IMR-90 (cell line): ENCODE results near the gene TMX1. TPM values are rescaled to one million over a fixed set of nuclear protein-coding genes. Genes with fewer than 3 reads are reported as not detected.

Experiments
- ATAC-seq: fragments of 200-7000 bp; cut with Tn5 transposase; 2 replicates; pipeline ENCODE4 v1.9.1; 2020; ENCODE audit warnings: low read depth, mild to moderate bottlenecking, moderate library complexity
- BruUV-seq: library from RNA; stranded (reverse); fragments of 400-500 nt; replicated peaks from 2 replicates; lab custom pipeline; 2021; lab: Mats Ljungman, UMichigan
- CTCF ChIA-PET: fragments of 300-600 bp; formaldehyde crosslinking; extraction: SDS; loops from one replicate; lab custom pipeline; 2021; ENCODE audit warnings: antibody characterized with exemption; lab: Yijun Ruan, JAX
- POLR2A ChIA-PET: fragments of 300-600 bp; sonication (Branson Sonifier 250); formaldehyde crosslinking; loops from one replicate; lab custom pipeline; 2022; ENCODE audit warnings: antibody characterized with exemption; ENCODE audit not compliant: unreplicated experiment; lab: Charles Lee
- DNase-seq: peaks from one replicate; pipeline ENCODE4 v3.0.0; 2013
- H2AFZ ChIP-seq: replicated peaks from 2 replicates; pipeline ENCODE3; 2013; ENCODE audit warnings: low read length, mild to moderate bottlenecking; ENCODE audit not compliant: poor library complexity
- H2AK5ac ChIP-seq: 2 replicates; pipeline ENCODE4 v1.6.1; 2013; ENCODE audit warnings: low read depth, low read length, inconsistent platforms
- H2AK9ac ChIP-seq: replicated peaks from 2 replicates; pipeline ENCODE3; 2013; ENCODE audit warnings: mild to moderate bottlenecking, low read depth, low read length, moderate library complexity; ENCODE audit not compliant: poor library complexity
- H2BK120ac ChIP-seq: 2 replicates; pipeline ENCODE4 v1.6.1; 2013; ENCODE audit warnings: low read depth, low read length, inconsistent platforms
- H2BK15ac ChIP-seq: 3 replicates; pipeline ENCODE4 v1.6.1; 2013; ENCODE audit warnings: low read depth, low read length, inconsistent platforms
- H2BK20ac ChIP-seq: 2 replicates; pipeline ENCODE4 v1.6.1; 2013; ENCODE audit warnings: low read depth, mild to moderate bottlenecking, inconsistent platforms, low read length, moderate library complexity
- H2BK5ac ChIP-seq: 2 replicates; pipeline ENCODE4 v1.6.1; 2013; ENCODE audit warnings: mild to moderate bottlenecking, low read depth, low read length, inconsistent platforms; ENCODE audit not compliant: poor library complexity, severe bottlenecking
- H3K14ac ChIP-seq: replicated peaks from 2 replicates; pipeline ENCODE4 v1.6.1; 2013; ENCODE audit warnings: low read depth, low read length, inconsistent platforms
- H3K18ac ChIP-seq: 2 replicates; pipeline ENCODE4 v1.6.1; 2013; ENCODE audit warnings: low read depth, low read length, control low read depth
- H3K23ac ChIP-seq: 2 replicates; pipeline ENCODE4 v1.6.1; 2013; ENCODE audit warnings: low read depth, low read length, inconsistent platforms
- H3K27ac ChIP-seq: 2 replicates; pipeline ENCODE4 v1.5.1; 2013; ENCODE audit warnings: mild to moderate bottlenecking, control low read depth, low read length; ENCODE audit not compliant: insufficient read depth
- H3K27me3 ChIP-seq: 2 replicates; pipeline ENCODE4 v1.6.1; 2013; ENCODE audit warnings: low read length; ENCODE audit not compliant: control insufficient read depth, insufficient read depth
- H3K36me3 ChIP-seq: 2 replicates; pipeline ENCODE4 v1.6.1; 2013; ENCODE audit warnings: low read length, mixed read lengths; ENCODE audit not compliant: control insufficient read depth, insufficient read depth
- H3K4ac ChIP-seq: 2 replicates; pipeline ENCODE4 v1.6.1; 2013; ENCODE audit warnings: low read depth, low read length, inconsistent platforms
- H3K4me1 ChIP-seq: 2 replicates; pipeline ENCODE4 v1.6.1; 2013; ENCODE audit warnings: low read length, mixed read lengths; ENCODE audit not compliant: control insufficient read depth, insufficient read depth
- H3K4me2 ChIP-seq: 2 replicates; pipeline ENCODE4 v1.6.1; 2013; ENCODE audit warnings: low read depth, mild to moderate bottlenecking, control low read depth, low read length, moderate library complexity
- H3K4me3 ChIP-seq: 2 replicates; pipeline ENCODE4 v1.5.1; 2013; ENCODE audit warnings: low read depth, mild to moderate bottlenecking, control low read depth, low read length, moderate library complexity; ENCODE audit not compliant: insufficient read depth
- H3K56ac ChIP-seq: 2 replicates; pipeline ENCODE4 v1.6.1; 2013; ENCODE audit warnings: low read length, inconsistent platforms; ENCODE audit not compliant: insufficient read depth; ENCODE audit errors: extremely low read depth
- H3K79me1 ChIP-seq, 2 experiments: 2 replicates each; pipeline ENCODE4 v1.6.1; 2013; ENCODE audit warnings: low read length in 2 of 2, inconsistent platforms in 1 of 2, low read depth in 1 of 2
- H3K9ac ChIP-seq: 2 replicates; pipeline ENCODE4 v1.6.1; 2013; ENCODE audit warnings: low read depth, low read length, control low read depth
- H3K9me1 ChIP-seq: 2 replicates; pipeline ENCODE4 v1.6.1; 2013; ENCODE audit warnings: low read length, inconsistent platforms; ENCODE audit not compliant: insufficient read depth
- H3K9me3 ChIP-seq: 2 replicates; pipeline ENCODE4 v1.6.1; 2013; ENCODE audit warnings: low read length; ENCODE audit not compliant: control insufficient read depth, insufficient read depth
- H4K20me1 ChIP-seq: 2 replicates; pipeline ENCODE4 v1.6.1; 2013; ENCODE audit warnings: low read length, inconsistent platforms; ENCODE audit not compliant: insufficient read depth
- H4K5ac ChIP-seq: 2 replicates; pipeline ENCODE4 v1.6.1; 2013; ENCODE audit warnings: mild to moderate bottlenecking, low read depth, low read length, control low read depth
- H4K8ac ChIP-seq, 2 experiments: 2 replicates each; pipeline ENCODE4 v1.6.1; 2013; ENCODE audit warnings: low read depth in 2 of 2, low read length in 2 of 2, control low read depth in 1 of 2, inconsistent platforms in 1 of 2
- H4K91ac ChIP-seq: 2 replicates; pipeline ENCODE4 v1.6.1; 2013; ENCODE audit warnings: low read depth, low read length, inconsistent platforms; ENCODE audit not compliant: insufficient read depth
- BHLHE40 ChIP-seq: fragments of 150-350 bp; IDR thresholded peaks from 2 replicates; pipeline ENCODE4 v1.6.1; 2016; ENCODE audit warnings: mild to moderate bottlenecking, low read depth, low read length
- POLR2A ChIP-seq: IDR thresholded peaks from 2 replicates; pipeline ENCODE4 v1.6.1; 2012; ENCODE audit warnings: mild to moderate bottlenecking, low read depth, low read length
- RAD21 ChIP-seq: IDR thresholded peaks from 2 replicates; pipeline ENCODE4 v1.6.1; 2012; ENCODE audit warnings: low read length, improper control_type of control experiment
- SMC3 ChIP-seq: fragments of 150-350 bp; IDR thresholded peaks from 2 replicates; pipeline ENCODE4 v1.6.1; 2016; ENCODE audit warnings: low read depth, mild to moderate bottlenecking, antibody characterized with exemption, low read length, moderate library complexity
- WGBS, 2 experiments: methylation state at CpG; one replicate each; pipeline versions ENCODE4 v1.1.5 to v1.1.7; 2013; ENCODE audit warnings: missing lambda C conversion rate in 2 of 2; ENCODE audit not compliant: insufficient read length in 1 of 2; ENCODE audit errors: extremely low coverage in 2 of 2; 5-methylcytosine and 5-hydroxymethylcytosine counted together
- dilution Hi-C: fragments of 300-500 bp; cut with HindIII; formaldehyde crosslinking; loops from one replicate; pipeline ENCODE4 v1.14.3; 2018; ENCODE audit warnings: low sequenced_read_pairs; ENCODE audit not compliant: unreplicated experiment
- in situ Hi-C: fragments of 300-500 bp; cut with MboI; formaldehyde crosslinking; loops from 3 replicates; pipeline ENCODE4 v1.14.3; 2019; ENCODE audit warnings: low sequenced_read_pairs, inconsistent platforms, mixed read lengths
- intact Hi-C: fragments of 100-400 bp; cut with micrococcal nuclease; formaldehyde crosslinking; loops from 2 replicates; pipeline ENCODE4 v1.10.0; 2022
- polyA plus RNA-seq, 3 experiments: library from polyadenylated mRNA; depleted of rRNA; stranded (reverse); fragments of >200 nt; gene quantifications; 2 replicates each; pipeline ENCODE4 v1.2.3, GENCODE V29; 2012; ENCODE audit warnings: low replicate concordance in 1 of 3
- total RNA-seq: library from RNA; depleted of rRNA; stranded (reverse); fragments of >200 nt; gene quantifications from 2 replicates; pipeline ENCODE4 v1.2.3, GENCODE V29; 2012
- TF ChIP-seq, protein P1 (sequence below): fragments of 150-350 bp; IDR thresholded peaks from 2 replicates; pipeline ENCODE4 v1.6.1; 2016; ENCODE audit warnings: low read depth, mild to moderate bottlenecking, low read length, moderate library complexity, borderline replicate concordance
- TF ChIP-seq, protein P2 (sequence below): conservative IDR thresholded peaks from 2 replicates; pipeline ENCODE4 v1.5.1; 2012; ENCODE audit warnings: mild to moderate bottlenecking, low read depth, low read length, improper control_type of control experiment

Gene TMX1
- total and polyA plus RNA-seq, 2 of the 4 experiments (the other 2 are of a cell fraction): 15.3 to 24.7 TPM

DNA sequence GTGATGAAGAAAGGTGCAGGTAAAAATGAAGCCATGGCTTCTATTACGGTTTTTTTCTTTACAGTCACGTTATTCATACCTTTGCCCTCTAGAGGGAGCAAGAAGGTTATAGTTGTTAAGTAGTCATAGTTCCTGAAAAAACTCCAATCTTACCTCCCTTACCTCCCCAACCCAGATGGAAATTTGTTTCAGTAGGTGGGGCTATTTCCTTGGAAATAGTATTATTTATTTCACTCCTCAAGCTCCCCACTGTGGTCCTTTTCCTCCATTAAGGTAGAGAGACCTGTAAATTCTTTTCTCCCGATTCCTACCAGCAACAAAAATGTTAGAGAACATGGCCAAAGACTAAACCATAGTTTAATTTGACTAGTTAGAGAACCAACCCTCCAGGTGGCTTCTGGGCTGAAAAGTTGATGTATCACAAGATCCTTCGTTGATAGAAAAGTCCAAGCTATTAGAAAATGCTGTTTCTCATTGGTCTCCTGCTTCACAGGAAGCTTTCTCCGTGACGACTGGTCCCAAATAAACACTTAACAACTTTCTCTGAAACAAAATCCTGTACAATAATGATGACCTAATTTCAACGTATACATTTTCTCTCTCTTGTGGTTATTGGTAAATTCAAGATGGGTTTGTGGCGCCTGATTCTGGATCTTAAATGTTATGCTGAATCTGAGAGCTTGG is 43.5 kb downstream of the TMX1 start:
- in situ Hi-C loops: loop anchor here (10.0 kb wide), 1 partner anchor 491 kb away; no protein-coding TSS in a partner anchor
- DNase-seq: peak; percentile 93
- H3K56ac ChIP-seq: no peak overlapping the region; the same call in 1 of the 2 replicates
- peaks cover 0 to 5% of the 10 kb centered on the region in 2 experiments; a peak in 1 of 4 replicates for H3K79me1 ChIP-seq
- no peak overlapping the region for H2AK9ac ChIP-seq
- 0 out of 2 replicates have a peak overlapping the region, but pooled peaks have one; percentile 14 for H3K23ac ChIP-seq
- no peak overlapping the region for H3K27ac ChIP-seq
- TF ChIP-seq, protein P1, sequence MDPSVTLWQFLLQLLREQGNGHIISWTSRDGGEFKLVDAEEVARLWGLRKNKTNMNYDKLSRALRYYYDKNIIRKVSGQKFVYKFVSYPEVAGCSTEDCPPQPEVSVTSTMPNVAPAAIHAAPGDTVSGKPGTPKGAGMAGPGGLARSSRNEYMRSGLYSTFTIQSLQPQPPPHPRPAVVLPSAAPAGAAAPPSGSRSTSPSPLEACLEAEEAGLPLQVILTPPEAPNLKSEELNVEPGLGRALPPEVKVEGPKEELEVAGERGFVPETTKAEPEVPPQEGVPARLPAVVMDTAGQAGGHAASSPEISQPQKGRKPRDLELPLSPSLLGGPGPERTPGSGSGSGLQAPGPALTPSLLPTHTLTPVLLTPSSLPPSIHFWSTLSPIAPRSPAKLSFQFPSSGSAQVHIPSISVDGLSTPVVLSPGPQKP: no peak
- TF ChIP-seq, protein P2, sequence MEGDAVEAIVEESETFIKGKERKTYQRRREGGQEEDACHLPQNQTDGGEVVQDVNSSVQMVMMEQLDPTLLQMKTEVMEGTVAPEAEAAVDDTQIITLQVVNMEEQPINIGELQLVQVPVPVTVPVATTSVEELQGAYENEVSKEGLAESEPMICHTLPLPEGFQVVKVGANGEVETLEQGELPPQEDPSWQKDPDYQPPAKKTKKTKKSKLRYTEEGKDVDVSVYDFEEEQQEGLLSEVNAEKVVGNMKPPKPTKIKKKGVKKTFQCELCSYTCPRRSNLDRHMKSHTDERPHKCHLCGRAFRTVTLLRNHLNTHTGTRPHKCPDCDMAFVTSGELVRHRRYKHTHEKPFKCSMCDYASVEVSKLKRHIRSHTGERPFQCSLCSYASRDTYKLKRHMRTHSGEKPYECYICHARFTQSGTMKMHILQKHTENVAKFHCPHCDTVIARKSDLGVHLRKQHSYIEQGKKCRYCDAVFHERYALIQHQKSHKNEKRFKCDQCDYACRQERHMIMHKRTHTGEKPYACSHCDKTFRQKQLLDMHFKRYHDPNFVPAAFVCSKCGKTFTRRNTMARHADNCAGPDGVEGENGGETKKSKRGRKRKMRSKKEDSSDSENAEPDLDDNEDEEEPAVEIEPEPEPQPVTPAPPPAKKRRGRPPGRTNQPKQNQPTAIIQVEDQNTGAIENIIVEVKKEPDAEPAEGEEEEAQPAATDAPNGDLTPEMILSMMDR: peak; percentile 98
- TF ChIP-seq SMC3: peak; percentile 98
- TF ChIP-seq BHLHE40: no peak
- TF ChIP-seq POLR2A: peak; percentile 43; the same call in 1 of the 2 replicates
- TF ChIP-seq RAD21: peak; percentile 96
- H3K9ac ChIP-seq: no peak overlapping the region
- no peak overlapping the region; the same call in 1 of the 2 replicates for H3K4me2 ChIP-seq
- peak overlapping the region; percentile 83 for H2BK20ac ChIP-seq
- peak overlapping the region; percentile 73; the same call in 1 of the 2 replicates for H4K5ac ChIP-seq
- WGBS, 2 experiments: no CpG with 5 or more reads among the region's 8 CpGs
- peak overlapping the region; percentile 49; the same call in 1 of the 3 replicates for H2BK15ac ChIP-seq
- ChIA-PET CTCF (interaction anchor here (0.5 to 3.2 kb wide), 18 partner anchors 9 to 696 kb away, joined by 3 to 29 read pairs (median 3); no protein-coding TSS in a partner anchor), POLR2A (interaction anchor here (0.6 kb wide), 1 partner anchor 369 kb away, joined by 3 read pairs; no protein-coding TSS in a partner anchor)
- H2BK120ac ChIP-seq: peak overlapping the region; percentile 82
- peak overlapping the region; percentile 69; the same call in 1 of the 2 replicates for H4K91ac ChIP-seq
- H4K20me1 ChIP-seq: no peaks in the 10 kb centered on the region
- H3K4me3 ChIP-seq: no peak overlapping the region
- BruUV-seq: no TSS peak
- peaks cover 6% of the 10 kb centered on the region; the same call in 1 of the 2 replicates for H3K4me1 ChIP-seq
- peak overlapping the region; percentile 82; the same call in 1 of the 2 replicates for H3K18ac ChIP-seq
- H3K4ac ChIP-seq: peak overlapping the region; percentile 69
- H3K27me3 ChIP-seq: no peaks in the 10 kb centered on the region
- H2BK5ac ChIP-seq: peak overlapping the region; percentile 77
- no peak overlapping the region for H2AFZ ChIP-seq
- peak overlapping the region; percentile 10 to 68; a peak in 2 of 4 replicates for H4K8ac ChIP-seq
- no peaks in the 10 kb centered on the region for H3K36me3 ChIP-seq
- H3K9me1 ChIP-seq: peaks cover 16% of the 10 kb centered on the region; the same call in 1 of the 2 replicates
- peak overlapping the region; percentile 18; the same call in 1 of the 2 replicates for H2AK5ac ChIP-seq
- dilution Hi-C loops: no loop called here
- no peaks in the 10 kb centered on the region for H3K9me3 ChIP-seq
- H3K14ac ChIP-seq: peak overlapping the region; percentile 57; the same call in 1 of the 2 replicates
- ATAC-seq: peak; percentile 95
- intact Hi-C loops: loop anchor here (1.0 to 10.0 kb wide), 9 partner anchors 111 to 694 kb away; no protein-coding TSS in a partner anchor
